ENCODE results near the gene RAP1GAP2.

The RAP1GAP2 gene

GRCh38 chr17:2860045-2860444 lies 63.8 kb downstream of the RAP1GAP2 start:
- no peak for ATAC-seq

GRCh38 chr17:2860883-2861282 lies 64.6 kb downstream of the RAP1GAP2 start:
- no peak for TF ChIP-seq ARNTL (CRISPR knock-in tag; IDR thresholded peaks at IDR 0.05; ENCODE audit: borderline replicate concordance, low read depth)
- no peak for TF ChIP-seq OSR1 (CRISPR knock-in tag; IDR thresholded peaks at IDR 0.05)
- no peak for TF ChIP-seq CREB5 (CRISPR knock-in tag; IDR thresholded peaks at IDR 0.05; ENCODE audit: low read depth)
- ATAC-seq: no peak

More at GRCh38 chr17:2860045-2860444, 63.8 kb downstream of the RAP1GAP2 start:
- TF ChIP-seq ZC3H10 (CRISPR knock-in tag; IDR thresholded peaks at IDR 0.05) (no peak), ZNF8 (CRISPR knock-in tag; IDR thresholded peaks at IDR 0.05) (no peak), GLIS3 (CRISPR knock-in tag; IDR thresholded peaks at IDR 0.05) (no peak), SNAI2 (CRISPR knock-in tag; IDR thresholded peaks at IDR 0.05) (no peak), PATZ1 (CRISPR knock-in tag; IDR thresholded peaks at IDR 0.05; ENCODE audit: borderline replicate concordance) (no peak), TOX (CRISPR knock-in tag; IDR thresholded peaks at IDR 0.05; ENCODE audit: borderline replicate concordance) (no peak), RARB (CRISPR knock-in tag; IDR thresholded peaks at IDR 0.05) (no peak), ISL1 (CRISPR knock-in tag; IDR thresholded peaks at IDR 0.05) (no peak), ARNTL (CRISPR knock-in tag; IDR thresholded peaks at IDR 0.05; ENCODE audit: borderline replicate concordance, low read depth) (no peak), TCF4 (CRISPR knock-in tag; IDR thresholded peaks at IDR 0.05; ENCODE audit: borderline replicate concordance) (no peak), POU6F1 (CRISPR knock-in tag; IDR thresholded peaks at IDR 0.05; ENCODE audit: borderline replicate concordance, low read depth) (no peak), ESRRG (CRISPR knock-in tag; IDR thresholded peaks at IDR 0.05) (no peak), TSHZ2 (CRISPR knock-in tag; IDR thresholded peaks at IDR 0.05) (no peak), ZFP30 (CRISPR knock-in tag; IDR thresholded peaks at IDR 0.05) (no peak)

GRCh38 chr17:2862197-2862596 lies 66.0 kb downstream of the RAP1GAP2 start:
- TF ChIP-seq ZC3H10 (CRISPR knock-in tag; IDR thresholded peaks at IDR 0.05) (no peak), POU6F1 (CRISPR knock-in tag; IDR thresholded peaks at IDR 0.05; ENCODE audit: borderline replicate concordance, low read depth) (no peak)
- no peak for ATAC-seq

- no peak for ATAC-seq
- TF ChIP-seq POU6F1 (CRISPR knock-in tag; IDR thresholded peaks at IDR 0.05; ENCODE audit: borderline replicate concordance, low read depth) (no peak), PATZ1 (CRISPR knock-in tag; IDR thresholded peaks at IDR 0.05; ENCODE audit: borderline replicate concordance) (no peak), TOX (CRISPR knock-in tag; IDR thresholded peaks at IDR 0.05; ENCODE audit: borderline replicate concordance) (no peak), ARNTL (CRISPR knock-in tag; IDR thresholded peaks at IDR 0.05; ENCODE audit: borderline replicate concordance, low read depth) (no peak), ZFP3 (CRISPR knock-in tag; IDR thresholded peaks at IDR 0.05) (no peak), TCF4 (CRISPR knock-in tag; IDR thresholded peaks at IDR 0.05; ENCODE audit: borderline replicate concordance) (no peak), ZC3H10 (CRISPR knock-in tag; IDR thresholded peaks at IDR 0.05) (no peak), ZNF70 (CRISPR knock-in tag; IDR thresholded peaks at IDR 0.05) (no peak), ZNF565 (CRISPR knock-in tag; conservative IDR thresholded peaks at IDR 0.05; ENCODE audit: low read depth) (no peak), CREB5 (CRISPR knock-in tag; IDR thresholded peaks at IDR 0.05; ENCODE audit: low read depth) (no peak)
These were observed 67.0 kb downstream of the RAP1GAP2 start for GRCh38 chr17:2863204-2863603.
